GM06990 (cell line): ENCODE results near the gene DIRAS3.
"Not testable (repeated sequence)": the region's sequence is repeated elsewhere in the genome, so short reads cannot be mapped to it uniquely, and the experiment has no call there.

Source experiments
- DNase-seq: peaks from one replicate; pipeline ENCODE4 v3.0.0-alpha.2; 2011; ENCODE audit not compliant: insufficient read length; ENCODE audit errors: extremely low read depth
- H3K27me3 ChIP-seq: replicated peaks from 2 replicates; pipeline ENCODE4 v1.6.0; 2011; ENCODE audit warnings: low read length; ENCODE audit not compliant: control insufficient read depth, insufficient read depth
- H3K36me3 ChIP-seq: 2 replicates; pipeline ENCODE4 v1.5.1; 2011; ENCODE audit warnings: low read length; ENCODE audit not compliant: control insufficient read depth, insufficient read depth
- H3K4me3 ChIP-seq: replicated peaks from 2 replicates; pipeline ENCODE4 v1.5.1; 2011; ENCODE audit warnings: low read depth, mild to moderate bottlenecking, control low read depth, low read length
- CTCF ChIP-seq: IDR thresholded peaks from 2 replicates; pipeline ENCODE4 v1.5.1; 2011; ENCODE audit warnings: low read length, control low read depth, mild to moderate bottlenecking, inconsistent platforms; ENCODE audit not compliant: insufficient read depth, poor library complexity, severe bottlenecking

DIRAS3 gene

DNA sequence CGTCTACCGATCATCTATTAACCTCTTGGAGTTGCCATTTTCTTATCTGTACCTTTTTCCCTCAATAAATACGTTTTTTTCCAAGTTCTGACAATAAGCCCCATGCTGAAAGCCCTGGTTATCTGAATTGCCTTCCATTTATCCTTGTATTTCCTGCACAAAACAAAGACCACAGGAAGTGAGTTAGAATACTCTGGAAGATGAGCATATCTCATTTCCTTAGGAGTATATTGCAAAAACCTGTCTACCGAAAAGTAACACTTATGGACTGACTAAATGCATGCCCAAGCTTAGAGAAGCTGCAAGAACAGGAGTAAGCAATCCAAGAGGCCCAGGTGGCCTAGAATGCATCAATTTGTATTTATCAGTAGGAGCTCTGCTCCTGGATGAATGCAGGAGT, 39.9 kb downstream of the DIRAS3 start:
- no peak for DNase-seq
- Histone ChIP-seq H3K4me3 (no peak overlapping the region), H3K36me3 (no peaks in the 10 kb centered on the region), H3K27me3 (no peaks in the 10 kb centered on the region)
- no peak for TF ChIP-seq CTCF

GRCh38 chr1:68010090-68010489, 40.3 kb downstream of the DIRAS3 start:
- Histone ChIP-seq H3K36me3 (no peaks in the 10 kb centered on the region), H3K4me3 (no peak overlapping the region), H3K27me3 (no peaks in the 10 kb centered on the region)
- DNase-seq: no peak
- TF ChIP-seq CTCF: no peak

DNA sequence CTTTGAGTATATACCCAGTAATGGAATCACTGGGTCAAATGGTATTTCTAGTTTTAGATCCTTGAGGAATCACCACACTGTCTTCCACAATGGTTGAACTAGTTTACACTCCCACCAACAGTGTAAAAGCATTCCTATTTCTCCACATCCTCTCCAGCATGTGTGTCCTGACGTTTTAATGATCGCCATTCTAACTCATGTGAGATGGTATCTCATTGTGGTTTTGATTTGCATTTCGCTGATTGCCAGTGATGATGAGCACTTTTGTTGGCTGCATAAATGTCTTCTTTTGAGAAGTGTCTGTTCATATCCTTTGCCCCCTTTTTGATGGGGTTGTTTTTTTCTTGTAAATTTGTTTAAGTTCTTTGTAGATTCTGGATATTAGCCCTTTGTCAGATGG, 46.8 kb downstream of the DIRAS3 start:
- H3K4me3 ChIP-seq, H3K27me3 ChIP-seq, DNase-seq, H3K36me3 ChIP-seq: not testable (repeated sequence)

DNA sequence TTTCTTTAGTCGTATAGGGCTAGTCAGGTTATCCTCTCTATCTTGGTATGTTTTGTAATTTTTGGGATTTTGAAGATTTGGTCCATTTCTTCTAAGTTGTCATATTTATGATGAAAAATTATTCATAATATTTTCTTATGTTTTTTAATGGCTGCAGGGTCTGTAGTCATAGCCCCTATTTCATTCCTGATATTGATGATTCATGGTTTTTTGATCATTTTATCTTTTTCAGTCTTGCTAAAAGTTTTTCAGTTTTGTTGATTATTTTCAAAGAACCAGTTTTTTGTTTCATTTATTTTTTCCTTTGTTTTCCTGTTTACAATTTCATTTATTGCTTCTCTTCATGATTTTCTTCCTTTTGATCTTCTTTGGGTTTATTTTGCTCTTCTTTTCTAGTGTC, 50.2 kb downstream of the DIRAS3 start:
- H3K36me3 ChIP-seq: no peaks in the 10 kb centered on the region
- H3K4me3 ChIP-seq: no peak overlapping the region
- no peak for TF ChIP-seq CTCF
- no peak for DNase-seq
- no peaks in the 10 kb centered on the region for H3K27me3 ChIP-seq

- DNase-seq: no peak
- TF ChIP-seq CTCF: no peak
- Histone ChIP-seq H3K36me3 (no peaks in the 10 kb centered on the region), H3K27me3 (no peaks in the 10 kb centered on the region), H3K4me3 (no peak overlapping the region)
Observed at GRCh38 chr1:67997746-67998145, 52.7 kb downstream of the DIRAS3 start.
